22Rv1 (cell line): ENCODE data around the gene MX1.

Experiments
- H3K27ac ChIP-seq: fragments of 450-650 bp; 2 replicates; pipeline ENCODE4 v1.5.1; 2017
- CTCF ChIP-seq: fragments of 450-650 bp; IDR thresholded peaks from 2 replicates; pipeline ENCODE4 v1.5.1; 2017; ENCODE audit warnings: mild to moderate bottlenecking
- ZFX ChIP-seq: fragments of 450-650 bp; IDR thresholded peaks from 2 replicates; pipeline ENCODE4 v1.6.1; 2017; ENCODE audit warnings: antibody characterized with exemption, borderline replicate concordance

Gene MX1

GRCh38 chr21:41399246-41399800 lies 26.7 kb upstream of the MX1 start:
- H3K27ac ChIP-seq, result no peak overlapping the region
- TF ChIP-seq ZFX (no peak), CTCF (no peak)

- no peak overlapping the region for H3K27ac ChIP-seq
- TF ChIP-seq ZFX (no peak), CTCF (no peak)
Observed at GRCh38 chr21:41402231-41402630, 23.8 kb upstream of the MX1 start.

- H3K27ac ChIP-seq, result no peak overlapping the region
- TF ChIP-seq CTCF (no peak), ZFX (no peak)
Observed at GRCh38 chr21:41402796-41403195, 23.2 kb upstream of the MX1 start.

- no peak for TF ChIP-seq CTCF
- no peak for TF ChIP-seq ZFX
- H3K27ac ChIP-seq, result no peak overlapping the region
Observed at GRCh38 chr21:41403331-41403730, 22.7 kb upstream of the MX1 start.

- TF ChIP-seq CTCF (no peak), ZFX (no peak)
- H3K27ac ChIP-seq, result no peak overlapping the region
Observed at GRCh38 chr21:41403966-41404365, 22.1 kb upstream of the MX1 start.

- no peak overlapping the region for H3K27ac ChIP-seq
- TF ChIP-seq CTCF (no peak), ZFX (no peak)
Observed at GRCh38 chr21:41405321-41405720, 20.7 kb upstream of the MX1 start.

GRCh38 chr21:41406340-41406739 lies 19.7 kb upstream of the MX1 start:
- H3K27ac ChIP-seq, result no peak overlapping the region
- no peak for TF ChIP-seq CTCF
- no peak for TF ChIP-seq ZFX
